ENCODE results near the gene CRAT. TPM values are rescaled to one million over a fixed set of nuclear protein-coding genes. Genes with fewer than 3 reads are reported as not detected.

CRAT gene
- total RNA-seq, 1 experiment from 2014 or later, result 16.1 TPM

DNA sequence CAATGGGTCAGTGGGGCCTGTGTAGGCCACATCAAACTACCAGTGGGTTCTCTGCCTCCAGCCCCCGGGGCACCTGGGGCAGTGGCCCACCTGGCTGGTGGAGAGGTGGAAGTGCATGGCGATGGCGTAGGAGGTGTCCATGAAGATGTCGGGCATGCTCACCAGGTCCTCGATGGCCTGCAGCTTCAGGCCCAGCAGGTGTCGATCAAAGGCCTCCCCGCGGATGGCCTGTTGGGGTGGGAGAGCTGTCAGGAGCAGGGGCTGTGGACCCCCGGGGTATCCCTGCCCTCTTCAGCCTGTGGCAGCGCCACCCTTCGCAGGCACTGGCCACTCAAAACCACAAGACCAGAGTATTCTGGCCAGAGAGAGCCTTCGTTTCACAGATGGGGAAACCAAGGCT is 14.7 kb downstream of the CRAT start:
- Histone ChIP-seq H4K20me1 (ENCODE audit: low read length) (no peaks in the 10 kb centered on the region), H3K36me3 (ENCODE audit: low read depth, low read length) (no peaks in the 10 kb centered on the region), H3K9ac (ENCODE audit: low read length) (no peak overlapping the region), H3K27ac (ENCODE audit: low read length) (no peak overlapping the region), H3K9me2 (replicated peaks; ENCODE audit: low read length) (no peaks in the 10 kb centered on the region), H3K4me2 (ENCODE audit: low read length) (no peak overlapping the region), H3K9me3 (ENCODE audit: low read length) (no peaks in the 10 kb centered on the region), H3K4me1 (ENCODE audit: insufficient read depth, low read length) (no peaks in the 10 kb centered on the region), H3K79me2 (ENCODE audit: low read length) (no peaks in the 10 kb centered on the region), H3K27me3 (ENCODE audit: low read length) (no peaks in the 10 kb centered on the region), H3F3A (ENCODE audit: low read length, unreplicated experiment) (no peaks in the 10 kb centered on the region), H2AFZ (ENCODE audit: low read length) (no peak overlapping the region), H3K4me3 (ENCODE audit: low read length) (no peak overlapping the region)
- no peak for ATAC-seq
- POLR2A ChIA-PET (ENCODE audit: unreplicated experiment), result no interaction called here
- CTCF ChIA-PET, result no interaction called here
- no TSS peak for BruUV-seq (replicated peaks)
- TF ChIP-seq CTCF (conservative IDR thresholded peaks at IDR 0.05; ENCODE audit: low read depth, low read length) (no peak), EZH2phosphoT487 (IDR thresholded peaks at IDR 0.05; ENCODE audit: borderline replicate concordance, low read length) (no peak), EZH2 (IDR thresholded peaks at IDR 0.05; ENCODE audit: low read length, unreplicated experiment) (no peak)
- DNase-seq, result no peak
- intact Hi-C loops (cut with micrococcal nuclease), result no loop called here

- Histone ChIP-seq H3K79me2 (ENCODE audit: low read length) (no peaks in the 10 kb centered on the region), H3K4me2 (ENCODE audit: low read length) (no peak overlapping the region), H3K4me1 (ENCODE audit: insufficient read depth, low read length) (no peaks in the 10 kb centered on the region), H4K20me1 (ENCODE audit: low read length) (no peaks in the 10 kb centered on the region), H3K36me3 (ENCODE audit: low read depth, low read length) (no peaks in the 10 kb centered on the region), H2AFZ (ENCODE audit: low read length) (no peak overlapping the region), H3K9me2 (replicated peaks; ENCODE audit: low read length) (no peaks in the 10 kb centered on the region), H3K27ac (ENCODE audit: low read length) (no peak overlapping the region), H3K27me3 (ENCODE audit: low read length) (no peaks in the 10 kb centered on the region), H3F3A (ENCODE audit: low read length, unreplicated experiment) (no peaks in the 10 kb centered on the region), H3K9ac (ENCODE audit: low read length) (no peak overlapping the region), H3K4me3 (ENCODE audit: low read length) (no peak overlapping the region), H3K9me3 (ENCODE audit: low read length) (no peaks in the 10 kb centered on the region)
- ATAC-seq (no peak), DNase-seq (no peak)
- ChIA-PET POLR2A (ENCODE audit: unreplicated experiment) (no interaction called here), CTCF (no interaction called here)
- no TSS peak for BruUV-seq (replicated peaks)
- TF ChIP-seq EZH2 (IDR thresholded peaks at IDR 0.05; ENCODE audit: low read length, unreplicated experiment) (no peak), EZH2phosphoT487 (IDR thresholded peaks at IDR 0.05; ENCODE audit: borderline replicate concordance, low read length) (no peak), CTCF (conservative IDR thresholded peaks at IDR 0.05; ENCODE audit: low read depth, low read length) (no peak)
- intact Hi-C loops (cut with micrococcal nuclease), result no loop called here
These were observed 15.4 kb downstream of the CRAT start for GRCh38 chr9:129095170-129095667.

GRCh38 chr9:129094387-129095169 is 16.0 kb downstream of the CRAT start:
- no TSS peak for BruUV-seq (replicated peaks)
- Histone ChIP-seq H3K9ac (ENCODE audit: low read length) (no peak overlapping the region), H3K79me2 (ENCODE audit: low read length) (no peaks in the 10 kb centered on the region), H2AFZ (ENCODE audit: low read length) (no peak overlapping the region), H3K36me3 (ENCODE audit: low read depth, low read length) (peaks cover 5% of the 10 kb centered on the region; the same call in 1 of the 2 replicates), H3F3A (ENCODE audit: low read length, unreplicated experiment) (no peaks in the 10 kb centered on the region), H4K20me1 (ENCODE audit: low read length) (no peaks in the 10 kb centered on the region), H3K9me2 (replicated peaks; ENCODE audit: low read length) (no peaks in the 10 kb centered on the region), H3K4me2 (ENCODE audit: low read length) (no peak overlapping the region), H3K27ac (ENCODE audit: low read length) (no peak overlapping the region), H3K27me3 (ENCODE audit: low read length) (no peaks in the 10 kb centered on the region), H3K4me1 (ENCODE audit: insufficient read depth, low read length) (no peaks in the 10 kb centered on the region), H3K9me3 (ENCODE audit: low read length) (no peaks in the 10 kb centered on the region), H3K4me3 (ENCODE audit: low read length) (no peak overlapping the region)
- intact Hi-C loops (cut with micrococcal nuclease), result no loop called here
- no peak for DNase-seq
- TF ChIP-seq CTCF (conservative IDR thresholded peaks at IDR 0.05; ENCODE audit: low read depth, low read length) (no peak), EZH2phosphoT487 (IDR thresholded peaks at IDR 0.05; ENCODE audit: borderline replicate concordance, low read length) (no peak), EZH2 (IDR thresholded peaks at IDR 0.05; ENCODE audit: low read length, unreplicated experiment) (no peak)
- POLR2A ChIA-PET (ENCODE audit: unreplicated experiment), result no interaction called here
- CTCF ChIA-PET, result no interaction called here
- ATAC-seq, result no peak
